Heart left ventricle (tissue), 13 donors: ENCODE data around the gene INF2.

Source experiments
- CTCF ChIP-seq, 12 donors: fragments of 200-600 bp; sonication (generic) in 4 of 12; IDR thresholded peaks; one replicate each; pipeline versions ENCODE4 v1.5.0 to v1.8.0; 2018 to 2022; ENCODE audit warnings: antibody characterized with exemption in 12 of 12, mild to moderate bottlenecking in 5 of 12
- POLR2A ChIP-seq, 2 donors: fragments of 450-650 bp; IDR thresholded peaks; one replicate each; pipeline ENCODE4 v1.6.1; 2017; ENCODE audit warnings: antibody characterized with exemption in 2 of 2, mild to moderate bottlenecking in 2 of 2, moderate library complexity in 2 of 2
- donor health status: ischemic (EF 13 %, LVEDD 7.1; RV severe dilation, severe dysfunction).
- donor health status: DM: no; HTN: yes; CAD: no.
- donor health status: DM: no; HTN: no; CAD: no.
- donor health status: ischemic (EF 25% LVEDD 6.9; RV normal size, moderate dysfunction).
- donor health status: ischemic (EF 25% LVEDD 5.7; RV mildly dilated, moderate dysfunction).
- donor health status: ischemic (EF 35%, LVEDD 5.7; RV mildly dilated, moderate dysfunction).
- donor health status: nonischemic (EF 11% LVEDD 7.7; RV severe dilation, severe dysfunction).
- donor health status: DM: yes; HTN: yes; CAD: no.
- donor health status: PGD.
- donor health status: ischemic (EF 29% LVEDD 5.4; RV normal size, mild dysfunction).
- donor health status: nonischemic (EF 23%, LVEDD 6.1; RV moderate dilation, normal function).

GRCh38 chr14:104660597-104660996 lies 28.8 kb upstream of the INF2 start:
- no peak for TF ChIP-seq CTCF (IDR thresholded peaks at IDR 0.05)
- no peak for TF ChIP-seq POLR2A (IDR thresholded peaks at IDR 0.05)
